ENCODE results near the gene BCAN.

The BCAN gene

GRCh38 chr1:156692925-156693847 is 51.3 kb downstream of the BCAN start:
- TF ChIP-seq CTCF (IDR thresholded peaks at IDR 0.05; ENCODE audit: low read depth, low read length, missing control alignments): no peak
- DNase-seq (ENCODE audit: low read depth): no peak
- H3K4me3 ChIP-seq (ENCODE audit: low read depth, low read length): no peak overlapping the region

GRCh38 chr1:156693848-156694689 is 52.2 kb downstream of the BCAN start:
- no peak for TF ChIP-seq CTCF (IDR thresholded peaks at IDR 0.05; ENCODE audit: low read depth, low read length, missing control alignments)
- no peak overlapping the region for H3K4me3 ChIP-seq (ENCODE audit: low read depth, low read length)
- no peak for DNase-seq (ENCODE audit: low read depth)

- H3K4me3 ChIP-seq (ENCODE audit: low read depth, low read length): no peak overlapping the region
- no peak for TF ChIP-seq CTCF (IDR thresholded peaks at IDR 0.05; ENCODE audit: low read depth, low read length, missing control alignments)
- no peak for DNase-seq (ENCODE audit: low read depth)
Observed at GRCh38 chr1:156694690-156694962, 52.7 kb downstream of the BCAN start.

- DNase-seq (ENCODE audit: low read depth): no peak
- H3K4me3 ChIP-seq (ENCODE audit: low read depth, low read length): no peak overlapping the region
- no peak for TF ChIP-seq CTCF (IDR thresholded peaks at IDR 0.05; ENCODE audit: low read depth, low read length, missing control alignments)
Observed at GRCh38 chr1:156696755-156697154, 54.8 kb downstream of the BCAN start.

- no peak overlapping the region for H3K4me3 ChIP-seq (ENCODE audit: low read depth, low read length)
- TF ChIP-seq CTCF (IDR thresholded peaks at IDR 0.05; ENCODE audit: low read depth, low read length, missing control alignments): no peak
- DNase-seq (ENCODE audit: low read depth): no peak
Observed at GRCh38 chr1:156697481-156697880, 55.6 kb downstream of the BCAN start.

- DNase-seq (ENCODE audit: low read depth): no peak
- TF ChIP-seq CTCF (IDR thresholded peaks at IDR 0.05; ENCODE audit: low read depth, low read length, missing control alignments): no peak
- H3K4me3 ChIP-seq (ENCODE audit: low read depth, low read length): no peak overlapping the region
Observed at GRCh38 chr1:156698995-156699394, 57.1 kb downstream of the BCAN start.
